Activated CD8-positive, alpha-beta memory T cell treated with anti-CD3 and anti-CD28 coated beads, Interleukin-2, amount 50 U/mL, for 24 hours (primary cell): ENCODE data around the gene SNRNP48.

Experiments
- DNase-seq: peaks from one replicate; pipeline ENCODE4 v3.0.0-alpha.2; 2020; ENCODE audit errors: extremely low read depth

SNRNP48 gene

GRCh38 chr6:7644417-7644816 lies 54.4 kb downstream of the SNRNP48 start:
- DNase-seq, result no peak

GRCh38 chr6:7646394-7646793 lies 56.4 kb downstream of the SNRNP48 start:
- DNase-seq, result no peak

- no peak for DNase-seq
These were observed 57.5 kb downstream of the SNRNP48 start for GRCh38 chr6:7647504-7647903.

- DNase-seq, result no peak
These were observed 59.2 kb downstream of the SNRNP48 start for GRCh38 chr6:7649037-7649810.

- no peak for DNase-seq
These were observed 60.9 kb downstream of the SNRNP48 start for GRCh38 chr6:7650878-7651277.

- no peak for DNase-seq
These were observed 63.0 kb downstream of the SNRNP48 start for GRCh38 chr6:7652957-7653356.

GRCh38 chr6:7656355-7656754 lies 66.4 kb downstream of the SNRNP48 start:
- no peak for DNase-seq

- no peak for DNase-seq
These were observed 68.5 kb downstream of the SNRNP48 start for GRCh38 chr6:7658543-7658942.

- DNase-seq, result no peak
These were observed 71.4 kb downstream of the SNRNP48 start for GRCh38 chr6:7661364-7661763.
